Endothelial cell of umbilical vein (primary cell): ENCODE results near the gene HCLS1. TPM values are rescaled to one million over a fixed set of nuclear protein-coding genes. Genes with fewer than 3 reads are reported as not detected.

Experiments used
- BruUV-seq: library from RNA; stranded (reverse); fragments of 400-500 nt; replicated peaks from 2 replicates; lab custom pipeline; 2021; lab: Mats Ljungman, UMichigan
- CTCF ChIA-PET: fragments of 300-600, 350-600 bp; sonication (Branson Sonifier 250); formaldehyde crosslinking; loops from one replicate; lab custom pipeline; 2021; ENCODE audit warnings: antibody characterized with exemption, inconsistent platforms; lab: Charles Lee
- POLR2A ChIA-PET: fragments of 300-600, 350-600 bp; sonication (Branson Sonifier 250); formaldehyde crosslinking; loops from one replicate; lab custom pipeline; 2021; ENCODE audit warnings: antibody characterized with exemption, inconsistent platforms; lab: Charles Lee
- DNase-seq: peaks from one replicate; pipeline ENCODE4 v3.0.0-alpha.2; 2011; ENCODE audit warnings: low read depth, low spot score
- FAIRE-seq: peaks from 2 replicates; lab custom pipeline; 2011; peaks lifted over from hg19 to GRCh38; lab: Jason Lieb, UNC
- H2AFZ ChIP-seq: 2 replicates; pipeline ENCODE4 v1.6.0; 2012; ENCODE audit warnings: low read depth, low read length, control low read depth, inconsistent platforms
- H3K27ac ChIP-seq: 2 replicates; pipeline ENCODE4 v1.5.1; 2011; ENCODE audit warnings: low read depth, mild to moderate bottlenecking, control low read depth, low read length, moderate library complexity; ENCODE audit not compliant: insufficient read depth
- H3K27me3 ChIP-seq, 2 experiments: 2 replicates each; pipeline versions ENCODE4 v1.6.0 to v1.6.1; 2011; ENCODE audit warnings: low read length in 2 of 2, mixed read lengths in 1 of 2; ENCODE audit not compliant: control insufficient read depth in 2 of 2, insufficient read depth in 2 of 2
- H3K36me3 ChIP-seq, 2 experiments: 2 replicates in 1 of 2; 3 replicates in 1 of 2; pipeline ENCODE4 v1.5.1; 2011; ENCODE audit warnings: low read length in 2 of 2, mild to moderate bottlenecking in 1 of 2, moderate library complexity in 1 of 2; ENCODE audit not compliant: control insufficient read depth in 2 of 2, insufficient read depth in 2 of 2; ENCODE audit errors: extremely low read depth in 1 of 2
- H3K4me1 ChIP-seq: 3 replicates; pipeline ENCODE4 v1.5.1; 2011; ENCODE audit warnings: mild to moderate bottlenecking, low read length; ENCODE audit not compliant: control insufficient read depth, insufficient read depth; ENCODE audit errors: extremely low read depth
- H3K4me2 ChIP-seq: 2 replicates; pipeline ENCODE4 v1.6.1; 2011; ENCODE audit warnings: low read length, control low read depth, mixed read lengths; ENCODE audit not compliant: insufficient read depth
- H3K4me3 ChIP-seq, 3 experiments: fragments of 200-600 bp in 1 of 3; sonication (generic), shearing (Covaris generic) in 1 of 3; replicated peaks in 1 of 3; 2 replicates each; pipeline ENCODE4 v1.5.1; 2011 to 2016; ENCODE audit warnings: control low read depth in 3 of 3, low read length in 3 of 3, mild to moderate bottlenecking in 2 of 3, inconsistent platforms in 1 of 3, low read depth in 1 of 3, moderate library complexity in 1 of 3; ENCODE audit not compliant: insufficient read depth in 1 of 3
- H3K79me2 ChIP-seq: 2 replicates; pipeline ENCODE4 v1.6.0; 2012; ENCODE audit warnings: low read length, inconsistent platforms; ENCODE audit not compliant: control insufficient read depth, insufficient read depth
- H3K9ac ChIP-seq: replicated peaks from 2 replicates; pipeline ENCODE3; 2011; ENCODE audit warnings: low read length, control low read depth; ENCODE audit not compliant: insufficient read depth; ENCODE audit errors: extremely low read depth
- H3K9me1 ChIP-seq: replicated peaks from 3 replicates; pipeline ENCODE4 v1.6.0; 2011; ENCODE audit warnings: mild to moderate bottlenecking, low read length; ENCODE audit not compliant: control insufficient read depth, insufficient read depth; ENCODE audit errors: extremely low read depth
- H3K9me3 ChIP-seq: replicated peaks from 2 replicates; pipeline ENCODE4 v1.5.1; 2012; ENCODE audit warnings: low read length, inconsistent platforms; ENCODE audit not compliant: control insufficient read depth, insufficient read depth
- H4K20me1 ChIP-seq: replicated peaks from 2 replicates; pipeline ENCODE3; 2011; ENCODE audit warnings: mild to moderate bottlenecking, low read length; ENCODE audit not compliant: control insufficient read depth, insufficient read depth; ENCODE audit errors: extremely low read depth
- CTCF ChIP-seq, 2 donors: IDR thresholded peaks; 1 replicate in 1 of 2; 2 replicates in 1 of 2; pipeline ENCODE4 v1.5.1; 2011; ENCODE audit warnings: low read length in 2 of 2, mild to moderate bottlenecking in 2 of 2, moderate library complexity in 2 of 2, control low read depth in 1 of 2, inconsistent platforms in 1 of 2, low read depth in 1 of 2; ENCODE audit not compliant: insufficient read depth in 1 of 2; ENCODE audit errors: extremely low read depth in 1 of 2
- EZH2 ChIP-seq: IDR thresholded peaks from 2 replicates; pipeline ENCODE4 v1.6.1; 2012; ENCODE audit warnings: borderline replicate concordance, low read depth, mild to moderate bottlenecking, moderate library complexity, low read length, inconsistent platforms; ENCODE audit not compliant: severe bottlenecking
- FOS ChIP-seq: IDR thresholded peaks from 2 replicates; pipeline ENCODE4 v1.6.1; 2011; ENCODE audit warnings: mild to moderate bottlenecking, low read length, moderate library complexity, borderline replicate concordance; ENCODE audit not compliant: insufficient read depth
- GATA2 ChIP-seq: IDR thresholded peaks from 2 replicates; pipeline ENCODE4 v1.7.0; 2011; ENCODE audit warnings: low read depth, mild to moderate bottlenecking, moderate library complexity, mixed read lengths, low read length; ENCODE audit not compliant: insufficient read length, insufficient read depth
- JUN ChIP-seq: IDR thresholded peaks from 2 replicates; pipeline ENCODE4 v1.6.1; 2011; ENCODE audit warnings: borderline replicate concordance, low read depth; ENCODE audit not compliant: insufficient read length, insufficient read depth
- MAX ChIP-seq: IDR thresholded peaks from 2 replicates; pipeline ENCODE4 v1.6.1; 2011; ENCODE audit not compliant: insufficient read depth, insufficient read length
- MYC ChIP-seq: IDR thresholded peaks from one replicate; pipeline ENCODE4 v1.6.1; 2011; ENCODE audit warnings: mild to moderate bottlenecking, low read depth, low read length
- POLR2A ChIP-seq: IDR thresholded peaks from 2 replicates; pipeline ENCODE4 v1.6.1; 2012; ENCODE audit warnings: low read depth, mild to moderate bottlenecking, control low read depth, low read length
- POLR2AphosphoS5 ChIP-seq: IDR thresholded peaks from 2 replicates; pipeline ENCODE4 v1.6.1; 2012; ENCODE audit warnings: low read depth, mild to moderate bottlenecking, control low read depth, low read length, moderate library complexity; ENCODE audit not compliant: insufficient read depth
- dilution Hi-C: fragments of 300-500 bp; cut with MboI; formaldehyde crosslinking; loops from one replicate; pipeline ENCODE4 v1.15.0; 2019; ENCODE audit warnings: low sequenced_read_pairs; ENCODE audit not compliant: extremely low pct_ligation_motif_present
- intact Hi-C: fragments of 100-400 bp; cut with micrococcal nuclease; formaldehyde crosslinking; loops from one replicate; pipeline ENCODE4 v1.10.0; 2022
- polyA plus RNA-seq, 4 experiments: library from polyadenylated mRNA; depleted of rRNA in 3 of 4; stranded (reverse) in 3 of 4; unstranded in 1 of 4; fragments of >200 nt; gene quantifications; 2 replicates each; pipeline versions ENCODE4 v1.2.1 to v1.2.3, GENCODE V29; 2011 to 2012; ENCODE audit warnings: missing spikeins in 1 of 4
- total RNA-seq: library from RNA; stranded (reverse); gene quantifications from 2 replicates; pipeline ENCODE4 v1.2.3, GENCODE V29; 2021

Gene HCLS1
- total and polyA plus RNA-seq, 2 donors (not counting 3 experiments of a cell fraction or from before 2014, with no cell fraction given), result 51.9 to 63.5 TPM

- Histone ChIP-seq H2AFZ (no peak overlapping the region), H4K20me1 (no peaks in the 10 kb centered on the region), H3K9ac (no peak overlapping the region), H3K79me2 (no peaks in the 10 kb centered on the region), H3K4me1 (no peaks in the 10 kb centered on the region), H3K9me1 (no peaks in the 10 kb centered on the region), H3K4me3 (no peak overlapping the region), H3K27me3 (peaks cover 2 to 3% of the 10 kb centered on the region in 2 experiments), H3K36me3 (no peaks in the 10 kb centered on the region), H3K4me2 (no peak overlapping the region), H3K9me3 (no peaks in the 10 kb centered on the region), H3K27ac (no peak overlapping the region)
- no peak for DNase-seq
- ChIA-PET POLR2A (no interaction called here), CTCF (no interaction called here)
- intact Hi-C loops, result no loop called here
- no TSS peak for BruUV-seq
- no peak for FAIRE-seq
- no peak for TF ChIP-seq GATA2
- no peak for TF ChIP-seq CTCF (IDR thresholded peaks at IDR 0.05; ENCODE audit: extremely low read depth in 1 of 2, insufficient read depth in 1 of 2, low read depth in 1 of 2, low read length in 2 of 2)
- TF ChIP-seq EZH2, result no peak
- no peak for TF ChIP-seq MYC
- TF ChIP-seq FOS, result no peak
- TF ChIP-seq POLR2AphosphoS5, result no peak
- TF ChIP-seq JUN, result no peak
- no peak for TF ChIP-seq POLR2A
- TF ChIP-seq MAX, result no peak
- dilution Hi-C loops, result no loop called here
These were observed 62.1 kb downstream of the HCLS1 start for GRCh38 chr3:121598564-121598963.
